Measurements from ENCODE around the gene MRPL10.

DNA sequence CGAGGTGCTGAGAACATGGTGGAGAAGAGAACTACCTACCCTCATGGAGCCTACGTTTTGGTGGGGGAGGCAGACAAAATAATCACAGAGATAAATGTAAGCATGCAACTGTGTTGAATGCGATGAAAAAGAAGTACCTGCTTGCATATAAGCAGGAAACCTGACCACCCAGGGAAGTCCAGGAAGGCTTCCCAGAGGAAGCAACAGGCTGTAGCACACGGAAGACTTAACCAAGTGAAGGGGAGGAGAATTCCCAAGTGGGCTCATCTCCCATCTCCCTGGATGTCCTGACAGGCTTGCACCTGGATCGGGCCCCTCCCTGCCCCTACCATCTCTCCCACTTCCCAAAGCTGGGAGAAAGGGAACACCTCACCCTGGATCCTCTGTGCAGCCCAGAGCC, 7.7 kb upstream of the MRPL10 start:
- TF ChIP-seq, protein P1, sequence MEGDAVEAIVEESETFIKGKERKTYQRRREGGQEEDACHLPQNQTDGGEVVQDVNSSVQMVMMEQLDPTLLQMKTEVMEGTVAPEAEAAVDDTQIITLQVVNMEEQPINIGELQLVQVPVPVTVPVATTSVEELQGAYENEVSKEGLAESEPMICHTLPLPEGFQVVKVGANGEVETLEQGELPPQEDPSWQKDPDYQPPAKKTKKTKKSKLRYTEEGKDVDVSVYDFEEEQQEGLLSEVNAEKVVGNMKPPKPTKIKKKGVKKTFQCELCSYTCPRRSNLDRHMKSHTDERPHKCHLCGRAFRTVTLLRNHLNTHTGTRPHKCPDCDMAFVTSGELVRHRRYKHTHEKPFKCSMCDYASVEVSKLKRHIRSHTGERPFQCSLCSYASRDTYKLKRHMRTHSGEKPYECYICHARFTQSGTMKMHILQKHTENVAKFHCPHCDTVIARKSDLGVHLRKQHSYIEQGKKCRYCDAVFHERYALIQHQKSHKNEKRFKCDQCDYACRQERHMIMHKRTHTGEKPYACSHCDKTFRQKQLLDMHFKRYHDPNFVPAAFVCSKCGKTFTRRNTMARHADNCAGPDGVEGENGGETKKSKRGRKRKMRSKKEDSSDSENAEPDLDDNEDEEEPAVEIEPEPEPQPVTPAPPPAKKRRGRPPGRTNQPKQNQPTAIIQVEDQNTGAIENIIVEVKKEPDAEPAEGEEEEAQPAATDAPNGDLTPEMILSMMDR (IDR thresholded peaks at IDR 0.05): no peak
- TF ChIP-seq POLR2A (IDR thresholded peaks at IDR 0.05): no peak
